RPMI8226 (cell line): Measurements from ENCODE around the gene PTTG2.
"Not testable (repeated sequence)": the region's sequence is repeated elsewhere in the genome, so short reads cannot be mapped to it uniquely, and the experiment has no call there.

Experiments used
- DNase-seq: peaks from one replicate; pipeline ENCODE4 v3.0.0-alpha.2; 2015

PTTG2 gene

GRCh38 chr4:37958932-37959331 is 1.3 kb upstream of the PTTG2 start:
- no peak for DNase-seq

GRCh38 chr4:37960679-37961450 is 667 bp downstream of the PTTG2 start:
- DNase-seq = no peak

- peak; percentile 23 for DNase-seq
Observed at GRCh38 chr4:37964734-37965457, 4.7 kb downstream of the PTTG2 start.

GRCh38 chr4:37966044-37966443 is 5.8 kb downstream of the PTTG2 start:
- no peak for DNase-seq

GRCh38 chr4:37967736-37968135 is 7.5 kb downstream of the PTTG2 start:
- DNase-seq = no peak

GRCh38 chr4:37968747-37969146 is 8.5 kb downstream of the PTTG2 start:
- DNase-seq = no peak

- DNase-seq = peak; percentile 56
Observed at GRCh38 chr4:37970702-37971101, 10.5 kb downstream of the PTTG2 start.

- no peak for DNase-seq
Observed at GRCh38 chr4:37971202-37971601, 11.0 kb downstream of the PTTG2 start.

GRCh38 chr4:37973441-37973840 is 13.2 kb downstream of the PTTG2 start:
- DNase-seq = no peak

GRCh38 chr4:37975321-37975822 is 15.2 kb downstream of the PTTG2 start:
- DNase-seq = not testable (repeated sequence)

GRCh38 chr4:37976507-37976906 is 16.3 kb downstream of the PTTG2 start:
- DNase-seq = no peak

- peak; percentile 80 for DNase-seq
Observed at GRCh38 chr4:37976991-37977470, 16.8 kb downstream of the PTTG2 start.

- DNase-seq = peak; percentile 80
Observed at GRCh38 chr4:37977471-37978247, 17.5 kb downstream of the PTTG2 start.

- peak; percentile 39 for DNase-seq
Observed at GRCh38 chr4:37978248-37978924, 18.2 kb downstream of the PTTG2 start.

- DNase-seq = no peak
Observed at GRCh38 chr4:37980246-37980645, 20.0 kb downstream of the PTTG2 start.

GRCh38 chr4:37981425-37981824 is 21.2 kb downstream of the PTTG2 start:
- DNase-seq = no peak

- DNase-seq = no peak
Observed at GRCh38 chr4:37981844-37982720, 21.9 kb downstream of the PTTG2 start.

- DNase-seq = no peak
Observed at GRCh38 chr4:37982736-37983135, 22.5 kb downstream of the PTTG2 start.

GRCh38 chr4:37983951-37984350 is 23.8 kb downstream of the PTTG2 start:
- DNase-seq = no peak

GRCh38 chr4:37985730-37986275 is 25.6 kb downstream of the PTTG2 start:
- DNase-seq = no peak

GRCh38 chr4:37988670-37989069 is 28.5 kb downstream of the PTTG2 start:
- DNase-seq = no peak
